Thyroid gland (tissue), 4 donors: ENCODE results near the gene RPP25L.

Experiments
- POLR2A ChIP-seq, 2 donors: fragments of 450-650 bp; IDR thresholded peaks; one replicate each; pipeline ENCODE4 v1.6.1; 2017; ENCODE audit warnings: antibody characterized with exemption in 2 of 2, mild to moderate bottlenecking in 2 of 2, moderate library complexity in 1 of 2
- TF ChIP-seq, protein P1 (sequence below), 6 experiments: fragments of 200-600 bp in 3 of 6; fragments of 450-650 bp in 3 of 6; sonication (generic) in 3 of 6; IDR thresholded peaks; one replicate each; pipeline ENCODE4 v1.5.1; 2016 to 2019; ENCODE audit warnings: antibody characterized with exemption in 6 of 6, mild to moderate bottlenecking in 2 of 6, inconsistent platforms in 1 of 6, moderate library complexity in 1 of 6

- TF ChIP-seq, protein P1, sequence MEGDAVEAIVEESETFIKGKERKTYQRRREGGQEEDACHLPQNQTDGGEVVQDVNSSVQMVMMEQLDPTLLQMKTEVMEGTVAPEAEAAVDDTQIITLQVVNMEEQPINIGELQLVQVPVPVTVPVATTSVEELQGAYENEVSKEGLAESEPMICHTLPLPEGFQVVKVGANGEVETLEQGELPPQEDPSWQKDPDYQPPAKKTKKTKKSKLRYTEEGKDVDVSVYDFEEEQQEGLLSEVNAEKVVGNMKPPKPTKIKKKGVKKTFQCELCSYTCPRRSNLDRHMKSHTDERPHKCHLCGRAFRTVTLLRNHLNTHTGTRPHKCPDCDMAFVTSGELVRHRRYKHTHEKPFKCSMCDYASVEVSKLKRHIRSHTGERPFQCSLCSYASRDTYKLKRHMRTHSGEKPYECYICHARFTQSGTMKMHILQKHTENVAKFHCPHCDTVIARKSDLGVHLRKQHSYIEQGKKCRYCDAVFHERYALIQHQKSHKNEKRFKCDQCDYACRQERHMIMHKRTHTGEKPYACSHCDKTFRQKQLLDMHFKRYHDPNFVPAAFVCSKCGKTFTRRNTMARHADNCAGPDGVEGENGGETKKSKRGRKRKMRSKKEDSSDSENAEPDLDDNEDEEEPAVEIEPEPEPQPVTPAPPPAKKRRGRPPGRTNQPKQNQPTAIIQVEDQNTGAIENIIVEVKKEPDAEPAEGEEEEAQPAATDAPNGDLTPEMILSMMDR (IDR thresholded peaks at IDR 0.05), result no peak
- TF ChIP-seq POLR2A (IDR thresholded peaks at IDR 0.05), result no peak
Measured at GRCh38 chr9:34653151-34654072, 41.5 kb upstream of the RPP25L start.
